ENCODE data around the gene C2orf92.
"Not testable (repeated sequence)": the region's sequence is repeated elsewhere in the genome, so short reads cannot be mapped to it uniquely, and the experiment has no call there.

C2orf92 gene

GRCh38 chr2:97707362-97708047 lies 38.0 kb downstream of the C2orf92 start:
- no peak for DNase-seq (ENCODE audit: low read depth)
- TF ChIP-seq CTCF (IDR thresholded peaks at IDR 0.05; ENCODE audit: control insufficient read depth, insufficient read depth, low read depth, low read length, missing control alignments) = no peak

GRCh38 chr2:97708048-97708380 lies 38.5 kb downstream of the C2orf92 start:
- no peak for TF ChIP-seq CTCF (IDR thresholded peaks at IDR 0.05; ENCODE audit: control insufficient read depth, insufficient read depth, low read depth, low read length, missing control alignments)
- no peak overlapping the region for H3K4me3 ChIP-seq (ENCODE audit: control insufficient read depth, low read depth, low read length)
- DNase-seq (ENCODE audit: low read depth) = no peak

More at GRCh38 chr2:97707362-97708047, 38.0 kb downstream of the C2orf92 start:
- H3K4me3 ChIP-seq (ENCODE audit: control insufficient read depth, low read depth, low read length) = no peak overlapping the region

GRCh38 chr2:97708608-97709007 lies 39.1 kb downstream of the C2orf92 start:
- TF ChIP-seq CTCF (IDR thresholded peaks at IDR 0.05; ENCODE audit: control insufficient read depth, insufficient read depth, low read depth, low read length, missing control alignments) = no peak

GRCh38 chr2:97711394-97711711 lies 41.8 kb downstream of the C2orf92 start:
- no peak for DNase-seq (ENCODE audit: low read depth)
- no peak for TF ChIP-seq CTCF (IDR thresholded peaks at IDR 0.05; ENCODE audit: control insufficient read depth, insufficient read depth, low read depth, low read length, missing control alignments)

More at GRCh38 chr2:97708608-97709007, 39.1 kb downstream of the C2orf92 start:
- no peak for DNase-seq (ENCODE audit: low read depth)
- H3K4me3 ChIP-seq (ENCODE audit: control insufficient read depth, low read depth, low read length) = no peak overlapping the region

GRCh38 chr2:97712175-97712574 lies 42.7 kb downstream of the C2orf92 start:
- DNase-seq (ENCODE audit: low read depth); H3K4me3 ChIP-seq (ENCODE audit: control insufficient read depth, low read depth, low read length): not testable (repeated sequence)

More at GRCh38 chr2:97711394-97711711, 41.8 kb downstream of the C2orf92 start:
- no peak overlapping the region for H3K4me3 ChIP-seq (ENCODE audit: control insufficient read depth, low read depth, low read length)

GRCh38 chr2:97712693-97713295 lies 43.3 kb downstream of the C2orf92 start:
- DNase-seq (ENCODE audit: low read depth) = no peak
- TF ChIP-seq CTCF (IDR thresholded peaks at IDR 0.05; ENCODE audit: control insufficient read depth, insufficient read depth, low read depth, low read length, missing control alignments) = no peak
- no peak overlapping the region for H3K4me3 ChIP-seq (ENCODE audit: control insufficient read depth, low read depth, low read length)

GRCh38 chr2:97713296-97714083 lies 44.0 kb downstream of the C2orf92 start, which contains the start of gene ZAP70:
Gene ZAP70, plus strand, starts transcription at chr2:97713576. Its CDS starts 10,461 bp downstream, at chr2:97724037.
- H3K4me3 ChIP-seq (ENCODE audit: control insufficient read depth, low read depth, low read length) = no peak within 1 kb of the TSS
- TF ChIP-seq CTCF (IDR thresholded peaks at IDR 0.05; ENCODE audit: control insufficient read depth, insufficient read depth, low read depth, low read length, missing control alignments) = no peak
- DNase-seq (ENCODE audit: low read depth) = no peak
